H1 (cell line): Measurements from ENCODE around the gene IRF7.

Experiments used
- ASH2L ChIP-seq: fragments of 200-600, 300-600 bp; sonication (generic); IDR thresholded peaks from one replicate; pipeline ENCODE4 v1.7.1; 2017; ENCODE audit warnings: low read length
- GTF2F1 ChIP-seq: IDR thresholded peaks from 2 replicates; pipeline ENCODE4 v1.6.1; 2012; ENCODE audit warnings: low read depth, low read length, improper control_type of control experiment, borderline replicate concordance
- HDAC2 ChIP-seq, 2 experiments: fragments of 300-600 bp in 1 of 2; sonication (generic) in 1 of 2; IDR thresholded peaks; 2 replicates each; pipeline ENCODE4 v1.6.1; 2011 to 2012; ENCODE audit warnings: low read depth in 2 of 2, low read length in 2 of 2, mild to moderate bottlenecking in 2 of 2, moderate library complexity in 2 of 2, borderline replicate concordance in 1 of 2, inconsistent platforms in 1 of 2
- JUN ChIP-seq: IDR thresholded peaks from 2 replicates; pipeline ENCODE4 v1.6.1; 2011; ENCODE audit warnings: low read depth, mild to moderate bottlenecking, improper control_type of control experiment, low read length
- KDM1A ChIP-seq: fragments of 200-600, 300-600 bp; sonication (generic); IDR thresholded peaks from 2 replicates; pipeline ENCODE4 v1.7.1; 2016; ENCODE audit warnings: mild to moderate bottlenecking, low read length, borderline replicate concordance
- MAFK ChIP-seq: IDR thresholded peaks from 2 replicates; pipeline ENCODE4 v1.6.1; 2012; ENCODE audit warnings: low read depth, mild to moderate bottlenecking, improper control_type of control experiment, low read length
- POLR2A ChIP-seq, 2 experiments: IDR thresholded peaks; 1 replicate in 1 of 2; 2 replicates in 1 of 2; pipeline ENCODE4 v1.6.1; 2011; ENCODE audit warnings: low read depth in 2 of 2, low read length in 2 of 2, mild to moderate bottlenecking in 2 of 2; ENCODE audit errors: control extremely low read depth in 1 of 2
- RAD21 ChIP-seq, 2 experiments: IDR thresholded peaks in 1 of 2; conservative IDR thresholded peaks in 1 of 2; 2 replicates each; pipeline ENCODE4 v1.6.1; 2011; ENCODE audit warnings: low read depth in 2 of 2, low read length in 2 of 2, improper control_type of control experiment in 1 of 2, inconsistent platforms in 1 of 2, mild to moderate bottlenecking in 1 of 2, moderate library complexity in 1 of 2
- RBBP5 ChIP-seq: IDR thresholded peaks from 2 replicates; pipeline ENCODE4 v1.7.1; 2012; ENCODE audit warnings: low read depth, mild to moderate bottlenecking, inconsistent platforms, low read length, moderate library complexity, borderline replicate concordance
- RFX5 ChIP-seq: IDR thresholded peaks from 2 replicates; pipeline ENCODE4 v1.6.1; 2011; ENCODE audit warnings: low read depth, low read length, improper control_type of control experiment, borderline replicate concordance
- TEAD4 ChIP-seq: IDR thresholded peaks from 2 replicates; pipeline ENCODE4 v1.6.1; 2012; ENCODE audit warnings: low read depth, low read length, inconsistent platforms, mixed read lengths
- TF ChIP-seq, protein P1 (sequence below), 3 experiments: IDR thresholded peaks; 1 replicate in 2 of 3; 2 replicates in 1 of 3; pipeline versions ENCODE4 v1.5.1 to v1.6.1; 2011; ENCODE audit warnings: low read length in 3 of 3, mild to moderate bottlenecking in 3 of 3, inconsistent platforms in 2 of 3, low read depth in 1 of 3, moderate library complexity in 1 of 3; ENCODE audit not compliant: insufficient read depth in 1 of 3; ENCODE audit errors: control extremely low read depth in 1 of 3
- TF ChIP-seq, protein P2 (sequence below): IDR thresholded peaks from 2 replicates; pipeline ENCODE4 v1.6.1; 2012; ENCODE audit warnings: inconsistent platforms
- TF ChIP-seq, protein P3 (sequence below): IDR thresholded peaks from 2 replicates; pipeline ENCODE4 v1.6.1; 2011; ENCODE audit warnings: low read length, improper control_type of control experiment

DNA sequence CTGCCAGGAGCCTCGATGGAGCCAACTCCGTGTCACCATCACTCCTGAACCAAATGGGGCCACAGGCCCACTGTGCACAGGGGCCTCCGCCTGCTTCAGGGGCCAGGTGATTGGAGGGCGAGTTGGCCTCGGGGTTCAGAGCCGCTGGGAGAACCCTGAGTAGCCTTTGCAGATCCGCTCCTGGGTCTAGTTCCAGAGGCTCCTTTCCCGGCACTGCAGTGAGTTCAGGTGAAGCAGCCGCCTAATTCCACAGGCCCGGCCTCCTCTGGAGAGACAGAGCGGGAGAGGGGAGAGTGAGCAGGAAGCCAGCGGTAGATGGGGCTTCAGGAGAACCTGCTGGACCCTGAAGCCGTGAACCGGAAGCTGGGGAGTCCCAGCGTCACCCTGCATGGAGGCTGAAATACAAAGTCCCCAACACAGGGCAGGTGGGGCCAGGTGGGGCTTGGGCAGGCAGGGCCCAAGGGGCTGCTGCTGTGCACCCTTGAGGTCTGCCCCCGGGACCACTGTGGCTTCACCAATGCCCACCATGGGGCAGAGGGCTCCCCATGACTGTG lies 43.9 kb upstream of the IRF7 start:
- TF ChIP-seq, protein P1, sequence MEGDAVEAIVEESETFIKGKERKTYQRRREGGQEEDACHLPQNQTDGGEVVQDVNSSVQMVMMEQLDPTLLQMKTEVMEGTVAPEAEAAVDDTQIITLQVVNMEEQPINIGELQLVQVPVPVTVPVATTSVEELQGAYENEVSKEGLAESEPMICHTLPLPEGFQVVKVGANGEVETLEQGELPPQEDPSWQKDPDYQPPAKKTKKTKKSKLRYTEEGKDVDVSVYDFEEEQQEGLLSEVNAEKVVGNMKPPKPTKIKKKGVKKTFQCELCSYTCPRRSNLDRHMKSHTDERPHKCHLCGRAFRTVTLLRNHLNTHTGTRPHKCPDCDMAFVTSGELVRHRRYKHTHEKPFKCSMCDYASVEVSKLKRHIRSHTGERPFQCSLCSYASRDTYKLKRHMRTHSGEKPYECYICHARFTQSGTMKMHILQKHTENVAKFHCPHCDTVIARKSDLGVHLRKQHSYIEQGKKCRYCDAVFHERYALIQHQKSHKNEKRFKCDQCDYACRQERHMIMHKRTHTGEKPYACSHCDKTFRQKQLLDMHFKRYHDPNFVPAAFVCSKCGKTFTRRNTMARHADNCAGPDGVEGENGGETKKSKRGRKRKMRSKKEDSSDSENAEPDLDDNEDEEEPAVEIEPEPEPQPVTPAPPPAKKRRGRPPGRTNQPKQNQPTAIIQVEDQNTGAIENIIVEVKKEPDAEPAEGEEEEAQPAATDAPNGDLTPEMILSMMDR (IDR thresholded peaks at IDR 0.05; ENCODE audit: control extremely low read depth in 1 of 3, insufficient read depth in 1 of 3, low read depth in 1 of 3, low read length in 3 of 3), result no peak
- TF ChIP-seq POLR2A (IDR thresholded peaks at IDR 0.05; ENCODE audit: control extremely low read depth in 1 of 2, low read depth in 2 of 2, low read length in 2 of 2), result no peak
- no peak for TF ChIP-seq GTF2F1
- TF ChIP-seq TEAD4, result no peak
- no peak for TF ChIP-seq HDAC2 (IDR thresholded peaks at IDR 0.05; ENCODE audit: borderline replicate concordance in 1 of 2, low read depth in 2 of 2, low read length in 2 of 2)
- TF ChIP-seq ASH2L, result no peak
- TF ChIP-seq JUN, result no peak
- no peak for TF ChIP-seq RFX5
- no peak for TF ChIP-seq MAFK
- TF ChIP-seq RAD21 (IDR thresholded peaks at IDR 0.05 in 1 of 2, conservative IDR thresholded peaks at IDR 0.05 in 1 of 2; ENCODE audit: low read depth in 2 of 2, low read length in 2 of 2), result no peak
- no peak for TF ChIP-seq KDM1A
- TF ChIP-seq RBBP5, result no peak
- TF ChIP-seq, protein P2, sequence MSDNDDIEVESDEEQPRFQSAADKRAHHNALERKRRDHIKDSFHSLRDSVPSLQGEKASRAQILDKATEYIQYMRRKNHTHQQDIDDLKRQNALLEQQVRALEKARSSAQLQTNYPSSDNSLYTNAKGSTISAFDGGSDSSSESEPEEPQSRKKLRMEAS, result no peak
- TF ChIP-seq, protein P3, sequence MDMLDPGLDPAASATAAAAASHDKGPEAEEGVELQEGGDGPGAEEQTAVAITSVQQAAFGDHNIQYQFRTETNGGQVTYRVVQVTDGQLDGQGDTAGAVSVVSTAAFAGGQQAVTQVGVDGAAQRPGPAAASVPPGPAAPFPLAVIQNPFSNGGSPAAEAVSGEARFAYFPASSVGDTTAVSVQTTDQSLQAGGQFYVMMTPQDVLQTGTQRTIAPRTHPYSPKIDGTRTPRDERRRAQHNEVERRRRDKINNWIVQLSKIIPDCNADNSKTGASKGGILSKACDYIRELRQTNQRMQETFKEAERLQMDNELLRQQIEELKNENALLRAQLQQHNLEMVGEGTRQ, result no peak
